COLO829 (cell line): ENCODE measurements around the gene IQCH.
A peak's percentile ranks its signal among the peaks of the same experiment; 100 is the strongest.

ENCODE experiments used
- DNase-seq: peaks from one replicate; pipeline ENCODE4 v3.0.0; 2012; ENCODE audit warnings: low spot score

The IQCH gene

GRCh38 chr15:67505675-67506572 is 251.3 kb downstream of the IQCH start:
- no peak for DNase-seq

GRCh38 chr15:67506775-67507747 is 252.5 kb downstream of the IQCH start:
- no peak for DNase-seq

- DNase-seq = no peak
Observed at GRCh38 chr15:67508407-67508806, 253.8 kb downstream of the IQCH start.

- no peak for DNase-seq
Observed at GRCh38 chr15:67509918-67510317, 255.3 kb downstream of the IQCH start.

GRCh38 chr15:67510597-67511190 is 256.1 kb downstream of the IQCH start:
- DNase-seq = no peak

GRCh38 chr15:67511606-67512005 is 257.0 kb downstream of the IQCH start:
- DNase-seq = no peak

GRCh38 chr15:67512140-67512539 is 257.6 kb downstream of the IQCH start:
- DNase-seq = no peak

- DNase-seq = no peak
Observed at GRCh38 chr15:67512933-67513714, 258.5 kb downstream of the IQCH start.

GRCh38 chr15:67515090-67515489 is 260.5 kb downstream of the IQCH start:
- DNase-seq = no peak

- no peak for DNase-seq
Observed at GRCh38 chr15:67515557-67515956, 261.0 kb downstream of the IQCH start.

GRCh38 chr15:67520321-67521028 is 265.9 kb downstream of the IQCH start:
- no peak for DNase-seq

- DNase-seq = peak; percentile 38
Observed at GRCh38 chr15:67521029-67521782, 266.6 kb downstream of the IQCH start, which contains the start of gene C15orf61. Gene C15orf61, plus strand, starts transcription at chr15:67521131. Its CDS starts 118 bp downstream, at chr15:67521249.

- no peak for DNase-seq
Observed at GRCh38 chr15:67521783-67522568, 267.4 kb downstream of the IQCH start.

GRCh38 chr15:67523330-67523729 is 268.7 kb downstream of the IQCH start:
- no peak for DNase-seq

GRCh38 chr15:67524235-67524634 is 269.6 kb downstream of the IQCH start:
- DNase-seq = no peak

GRCh38 chr15:67528513-67528912 is 273.9 kb downstream of the IQCH start:
- DNase-seq = no peak

- no peak for DNase-seq
Observed at GRCh38 chr15:67531379-67531914, 276.9 kb downstream of the IQCH start.

GRCh38 chr15:67533873-67534272 is 279.3 kb downstream of the IQCH start:
- DNase-seq = no peak

- no peak for DNase-seq
Observed at GRCh38 chr15:67534360-67534759, 279.8 kb downstream of the IQCH start.
